ENCODE results near the gene HLA-DOA.

HLA-DOA gene

GRCh38 chr6:32968867-32969684 is 40.3 kb downstream of the HLA-DOA start (continued):
- no peak for TF ChIP-seq ATF2 (tag by site-specific recombination; IDR thresholded peaks at IDR 0.05; ENCODE audit: low read depth)
- TF ChIP-seq ZNF501 (tag by site-specific recombination; IDR thresholded peaks at IDR 0.05), result 0 out of 2 replicates have a peak, but pooled peaks have one; percentile 56
- 0 out of 2 replicates have a peak, but pooled peaks have one; percentile 23 for TF ChIP-seq OVOL3 (tag by site-specific recombination; IDR thresholded peaks at IDR 0.05)
- TF ChIP-seq ZIC2 (tag by site-specific recombination; IDR thresholded peaks at IDR 0.05), result peak; percentile 95
- TF ChIP-seq ZNF580 (tag by site-specific recombination; IDR thresholded peaks at IDR 0.05), result no peak
- peak; percentile 85 for TF ChIP-seq ZNF398 (tag by site-specific recombination; IDR thresholded peaks at IDR 0.05)
- TF ChIP-seq ZBTB26 (tag by site-specific recombination; optimal IDR thresholded peaks at IDR 0.05), result no peak
- TF ChIP-seq ZNF48 (tag by site-specific recombination; IDR thresholded peaks at IDR 0.05), result no peak
- no peak for TF ChIP-seq ZNF585B (tag by site-specific recombination; IDR thresholded peaks at IDR 0.05)
- no peak for TF ChIP-seq MEIS1 (CRISPR knock-in tag; IDR thresholded peaks at IDR 0.05; ENCODE audit: borderline replicate concordance)
- TF ChIP-seq SP3 (tag by site-specific recombination; IDR thresholded peaks at IDR 0.05), result peak; percentile 2
- no peak for TF ChIP-seq ZFP41 (tag by site-specific recombination; IDR thresholded peaks at IDR 0.05; ENCODE audit: borderline replicate concordance)
- no peak for TF ChIP-seq ZNF354C (tag by site-specific recombination; IDR thresholded peaks at IDR 0.05; ENCODE audit: borderline replicate concordance, low read depth)
- peak; percentile 78 for TF ChIP-seq CTCF (tag by site-specific recombination; IDR thresholded peaks at IDR 0.05)
- TF ChIP-seq ZNF140 (tag by site-specific recombination; IDR thresholded peaks at IDR 0.05), result no peak
- no peak; the same call in none of the 2 replicates for TF ChIP-seq BCL11B (tag by site-specific recombination; IDR thresholded peaks at IDR 0.05; ENCODE audit: low read depth)
- TF ChIP-seq SCRT2 (tag by site-specific recombination; IDR thresholded peaks at IDR 0.05), result no peak
- TF ChIP-seq TSHZ1 (tag by site-specific recombination; IDR thresholded peaks at IDR 0.05; ENCODE audit: borderline replicate concordance), result no peak
- TF ChIP-seq ZBTB17 (tag by site-specific recombination; IDR thresholded peaks at IDR 0.05), result no peak
- TF ChIP-seq TRIM28 (IDR thresholded peaks at IDR 0.05; ENCODE audit: borderline replicate concordance, low read length), result no peak
- TF ChIP-seq ZSCAN30 (tag by site-specific recombination; IDR thresholded peaks at IDR 0.05), result peak; percentile 11
- TF ChIP-seq ZNF660 (tag by site-specific recombination; IDR thresholded peaks at IDR 0.05), result peak; percentile 78; the same call in 1 of the 2 replicates
- TF ChIP-seq ZNF433 (tag by site-specific recombination; IDR thresholded peaks at IDR 0.05; ENCODE audit: low read depth), result no peak
- TF ChIP-seq ZNF830 (tag by site-specific recombination; IDR thresholded peaks at IDR 0.05; ENCODE audit: low read depth), result no peak
- TF ChIP-seq ZSCAN16 (tag by site-specific recombination; IDR thresholded peaks at IDR 0.05), result 0 out of 2 replicates have a peak, but pooled peaks have one; percentile 26
- peak; percentile 6 for TF ChIP-seq IKZF3 (tag by site-specific recombination; IDR thresholded peaks at IDR 0.05)
- TF ChIP-seq KLF16 (tag by site-specific recombination; IDR thresholded peaks at IDR 0.05), result 0 out of 2 replicates have a peak, but pooled peaks have one; percentile 9
- TF ChIP-seq ZNF223 (tag by site-specific recombination; IDR thresholded peaks at IDR 0.05), result no peak
- peak; percentile 83 for TF ChIP-seq KLF9 (tag by site-specific recombination; IDR thresholded peaks at IDR 0.05; ENCODE audit: low read depth)
- peak; percentile 63; the same call in 1 of the 2 replicates for TF ChIP-seq ZBTB48 (tag by site-specific recombination; IDR thresholded peaks at IDR 0.05)
